DMS153 treated with DMSO at 0.1 percent for 48 hours (cell line): ENCODE measurements around the gene SLC25A21.
"Not testable (repeated sequence)": the region's sequence is repeated elsewhere in the genome, so short reads cannot be mapped to it uniquely, and the experiment has no call there.

Experiments
- DNase-seq: peaks from one replicate; lab custom pipeline; 2025; ENCODE audit not compliant: unreplicated experiment; lab: John Stamatoyannopoulos, UW

The SLC25A21 gene

DNA sequence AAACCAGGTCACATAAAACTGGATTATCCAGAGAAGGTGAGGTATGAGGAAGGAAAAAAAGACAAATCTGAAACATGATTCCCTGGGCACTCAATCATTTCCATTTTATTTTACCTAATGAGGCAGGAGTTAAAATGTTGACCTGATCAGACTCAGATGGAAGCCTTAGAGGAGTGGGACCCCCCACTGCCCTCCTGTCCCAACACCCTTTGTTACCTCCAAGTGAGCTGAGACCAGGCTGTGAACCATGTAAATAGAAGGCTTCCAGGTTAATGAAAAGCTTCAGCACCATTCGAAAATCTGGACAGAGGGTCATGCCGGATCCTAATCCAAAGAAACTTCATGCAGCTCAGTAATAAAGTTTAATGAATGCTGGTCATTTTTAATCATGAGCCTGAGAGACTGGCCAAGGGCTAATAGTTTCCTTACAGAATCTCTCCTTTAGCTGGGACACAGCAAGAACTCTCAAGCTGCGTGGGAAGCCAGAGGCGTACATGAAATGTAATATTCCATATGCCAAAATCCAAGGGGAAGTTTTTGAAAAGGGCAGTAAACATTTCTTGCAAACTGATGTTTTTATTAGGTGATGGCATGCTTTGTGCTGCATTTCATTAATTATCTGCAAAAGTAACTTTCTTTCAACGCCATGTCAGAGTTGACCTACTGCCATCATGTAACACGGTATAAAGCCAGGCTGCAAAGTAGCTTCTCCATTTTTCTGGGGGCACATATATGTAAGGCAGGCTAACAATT lies 327.8 kb downstream of the SLC25A21 start:
- DNase-seq, result no peak

DNA sequence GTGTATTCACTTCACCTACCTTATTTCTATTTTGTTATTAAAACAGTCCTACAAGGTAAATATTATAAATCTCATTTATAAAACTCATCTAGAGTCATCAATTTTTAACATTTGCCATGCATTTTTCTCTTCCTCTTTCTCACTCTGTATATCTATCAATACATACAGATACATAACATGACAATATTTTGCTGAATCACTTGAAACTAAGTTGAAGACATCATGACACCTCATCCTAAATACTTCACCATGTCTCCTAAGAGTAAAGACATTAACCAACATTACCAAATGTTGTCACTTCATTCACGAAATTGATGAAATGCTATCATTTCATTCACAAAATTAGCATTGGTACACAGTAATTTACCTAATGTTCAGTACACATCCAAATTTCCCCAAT lies 329.0 kb downstream of the SLC25A21 start:
- no peak for DNase-seq

DNA sequence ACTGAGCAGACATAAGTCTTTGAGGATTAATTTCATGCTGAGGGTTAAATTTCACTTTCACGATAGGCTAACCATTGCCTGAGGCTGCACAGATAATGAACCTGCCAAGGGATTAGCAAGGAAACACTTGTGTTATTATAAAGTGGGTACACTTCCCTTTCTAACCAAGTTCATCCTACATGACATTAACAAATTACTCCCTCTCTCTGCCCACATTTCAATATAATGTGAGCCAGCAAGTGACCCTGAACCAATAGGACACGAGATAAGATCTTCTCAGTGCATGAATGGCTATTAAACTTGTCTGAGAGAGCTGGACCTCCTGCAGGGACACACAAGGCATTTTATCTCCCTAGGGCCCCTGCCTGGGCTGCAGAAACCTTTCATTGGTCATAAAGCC lies 337.3 kb downstream of the SLC25A21 start:
- peak; percentile 70 for DNase-seq

DNA sequence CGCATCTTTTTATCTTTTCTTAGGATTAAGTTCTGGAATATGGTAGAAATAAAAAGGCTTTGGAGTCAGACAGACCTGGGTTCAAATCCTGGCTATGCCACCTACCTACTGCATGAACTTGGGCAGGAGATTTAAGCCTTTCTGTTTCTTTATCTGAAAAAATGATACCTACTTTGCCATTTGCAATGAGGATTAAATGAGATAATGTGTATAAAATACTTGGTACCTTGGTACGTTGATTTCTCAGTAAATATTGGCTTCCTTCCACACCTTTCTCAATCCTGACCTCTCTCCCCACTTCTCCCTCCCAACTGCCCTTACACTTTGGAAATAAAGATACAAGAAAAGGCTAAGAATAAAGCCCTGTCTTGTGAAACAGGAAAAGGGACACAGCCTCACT lies 338.1 kb downstream of the SLC25A21 start:
- no peak for DNase-seq

DNA sequence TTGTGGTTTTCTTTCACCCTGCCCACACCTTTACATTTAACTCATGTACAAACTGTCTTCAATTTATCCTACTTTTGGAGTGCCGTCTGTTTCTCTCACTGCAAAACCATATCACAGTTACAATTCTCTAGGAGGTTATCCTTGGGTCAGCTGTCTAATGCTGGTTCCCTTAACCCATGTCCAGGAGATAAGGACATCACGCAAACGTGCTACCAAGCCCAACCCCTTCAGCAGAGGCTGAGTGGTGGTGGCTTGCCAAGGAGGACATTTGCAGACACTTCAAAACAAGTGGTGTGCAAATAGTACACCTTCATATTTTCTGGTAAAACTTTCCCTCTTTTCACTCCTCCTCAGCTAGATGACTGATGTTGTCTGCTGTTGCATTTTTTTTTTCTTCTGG lies 342.9 kb downstream of the SLC25A21 start:
- no peak for DNase-seq

DNA sequence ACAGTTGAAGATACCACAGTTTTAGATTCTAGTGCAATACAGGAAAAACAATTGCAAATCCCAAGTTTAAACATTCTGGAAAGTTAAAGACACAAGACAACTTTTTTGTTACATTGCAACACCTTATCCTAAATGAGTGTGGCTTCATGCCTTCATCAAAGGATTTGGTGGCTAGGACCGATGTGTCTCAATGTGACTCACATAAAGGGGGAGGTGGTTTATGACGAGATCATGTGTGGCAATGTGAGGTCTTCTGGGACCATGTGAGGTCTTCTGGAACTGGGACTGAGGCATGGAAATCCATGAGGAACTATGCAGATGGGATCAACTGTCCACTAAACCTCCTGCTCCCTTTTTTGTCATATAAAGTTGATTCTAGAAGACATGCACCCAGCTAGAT lies 344.5 kb downstream of the SLC25A21 start:
- no peak for DNase-seq

DNA sequence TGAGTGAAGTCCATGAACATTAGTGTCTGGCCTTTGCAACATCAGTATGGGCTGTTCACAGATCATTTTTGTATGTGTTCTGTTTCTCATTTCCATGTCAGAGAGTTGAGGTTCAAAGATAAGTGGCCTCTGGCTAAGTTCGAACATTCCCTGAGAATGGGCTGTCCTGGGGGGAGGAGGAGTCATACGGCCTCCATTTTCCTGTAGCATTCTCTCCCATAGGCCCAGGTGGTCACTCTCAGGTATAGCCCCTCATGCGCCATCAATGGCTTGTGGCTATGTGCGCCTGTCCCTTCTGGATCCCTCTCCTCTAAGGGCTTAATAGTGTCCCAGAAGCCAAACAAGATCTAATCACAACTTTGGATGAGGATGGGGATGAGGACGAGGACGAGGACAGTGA lies 345.8 kb downstream of the SLC25A21 start:
- no peak for DNase-seq

DNA sequence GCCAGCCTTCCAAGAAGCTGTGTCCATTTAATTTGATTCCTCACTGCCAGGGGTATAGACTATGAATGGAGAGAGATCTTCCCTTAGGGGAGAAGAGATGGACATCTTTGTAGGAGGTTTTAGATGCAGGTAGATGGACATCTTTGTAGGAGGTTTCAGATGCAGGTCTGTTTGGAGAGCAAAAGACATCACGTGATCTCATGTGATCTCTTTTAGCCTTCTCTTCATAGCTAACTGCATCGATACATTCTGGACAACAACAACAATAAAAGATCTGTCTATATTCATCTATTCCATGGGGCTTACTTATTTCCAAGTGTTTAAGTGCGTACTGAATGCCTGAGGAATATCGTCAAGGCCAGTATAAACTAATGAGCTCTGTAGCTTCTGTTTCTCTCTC lies 347.6 kb downstream of the SLC25A21 start:
- no peak for DNase-seq

DNA sequence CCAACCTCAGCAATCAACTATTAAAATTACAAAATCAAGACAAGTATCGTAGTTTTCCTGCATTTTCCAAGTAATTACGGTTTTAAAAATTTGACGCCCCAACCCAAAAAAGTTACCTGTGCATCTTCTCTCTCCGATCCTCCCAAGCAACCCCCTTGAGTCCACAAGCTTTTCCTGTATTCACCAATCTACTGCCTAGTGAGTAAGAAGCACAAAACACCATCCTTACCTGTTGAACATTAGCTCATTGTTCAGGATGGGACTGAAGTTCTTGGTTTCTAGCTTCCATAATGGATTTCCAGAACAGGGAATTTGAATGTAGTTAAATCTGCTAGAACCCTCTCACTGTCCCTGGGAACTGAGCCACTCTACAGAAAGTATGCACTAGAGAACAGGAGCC lies 348.8 kb downstream of the SLC25A21 start:
- no peak for DNase-seq

DNA sequence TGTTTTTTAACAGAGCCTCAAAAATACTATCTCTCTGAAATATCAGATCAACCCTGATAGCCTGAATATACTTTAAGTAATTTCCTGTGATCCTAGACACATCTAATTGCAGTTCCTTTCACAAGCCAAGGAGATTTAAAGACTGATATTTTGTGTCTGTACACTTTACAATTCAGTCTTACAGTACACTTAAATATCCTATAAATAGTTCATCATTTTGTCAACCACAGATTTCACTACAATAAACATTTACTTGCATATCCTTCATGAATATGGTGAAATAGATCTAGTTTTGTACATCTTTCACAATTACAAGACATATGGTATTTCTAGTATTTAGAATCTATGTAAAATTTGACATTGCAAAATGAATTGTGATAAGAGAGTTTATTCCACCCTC lies 349.7 kb downstream of the SLC25A21 start:
- DNase-seq, result no peak

DNA sequence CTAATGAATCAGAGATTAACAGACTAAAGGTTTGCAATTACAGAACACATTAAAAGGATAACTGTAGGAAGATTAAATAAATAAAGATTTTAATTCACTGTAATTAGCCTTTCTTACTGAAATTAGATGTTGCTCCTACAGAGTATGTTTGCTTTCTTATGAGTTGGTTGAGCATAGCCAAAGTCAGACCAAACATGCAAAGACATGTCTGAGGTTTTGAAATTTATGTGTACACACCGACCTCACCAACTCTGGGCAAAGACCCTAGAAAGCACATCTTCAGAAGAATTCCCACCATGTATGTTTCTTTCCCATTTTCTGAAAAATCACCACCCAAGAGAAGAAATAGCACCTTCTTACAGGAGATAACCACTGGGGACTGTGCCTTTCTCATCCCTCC lies 351.5 kb downstream of the SLC25A21 start:
- DNase-seq, result no peak

DNA sequence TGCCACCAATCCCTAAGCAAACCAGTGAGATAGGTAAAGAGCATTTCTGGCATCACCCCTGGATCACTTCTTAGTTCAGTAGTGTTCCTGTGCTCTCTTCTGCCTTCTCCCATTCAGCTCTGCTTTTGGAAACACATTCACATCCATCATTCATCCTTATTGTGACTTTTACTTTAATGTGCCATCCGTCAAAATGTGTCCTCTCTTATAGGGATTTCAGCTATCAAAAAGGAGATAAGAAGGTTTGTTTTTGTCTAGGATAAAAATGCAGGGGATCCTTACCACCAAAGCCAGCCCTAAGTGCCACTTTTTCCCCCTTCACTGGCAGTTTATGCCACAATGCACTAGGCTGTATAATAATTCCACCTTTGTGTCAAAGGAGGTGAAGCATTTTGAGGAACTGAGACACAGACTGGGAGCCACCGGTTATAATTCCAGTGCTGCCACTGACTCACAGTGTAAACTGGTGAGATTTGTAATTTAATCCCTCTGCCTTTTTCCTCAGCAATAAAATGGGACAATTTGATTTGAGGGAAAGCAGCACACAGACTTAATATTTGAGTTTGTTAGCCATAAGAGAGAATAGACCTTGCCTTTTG lies 352.2 kb downstream of the SLC25A21 start:
- no peak for DNase-seq

DNA sequence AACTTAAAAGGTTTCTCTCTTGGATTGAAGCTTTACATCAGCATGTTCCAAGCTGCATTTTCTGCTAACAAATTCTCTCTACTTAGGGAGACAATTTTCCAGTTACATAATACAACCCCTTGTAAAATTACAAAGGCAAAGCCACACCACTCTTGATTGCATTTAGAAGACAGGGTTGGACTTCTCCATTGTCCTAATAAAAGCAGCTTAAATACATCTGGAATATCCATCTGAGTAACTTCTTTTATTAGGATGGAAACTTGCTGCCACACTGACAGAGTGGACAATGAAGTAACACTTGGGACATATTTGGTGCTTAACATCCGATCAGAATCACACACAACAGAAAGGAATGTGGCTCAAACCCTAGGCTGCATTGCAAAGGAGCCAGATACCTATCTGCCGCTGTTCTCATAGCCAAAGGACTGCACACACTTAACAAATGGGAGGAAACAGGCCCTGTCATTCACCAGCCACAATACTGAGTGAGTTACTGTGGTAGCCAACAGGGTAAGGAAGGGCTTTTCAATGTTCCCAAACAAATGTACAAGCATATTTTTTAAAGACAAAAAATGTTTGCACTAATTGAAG lies 353.5 kb downstream of the SLC25A21 start:
- DNase-seq, result no peak

DNA sequence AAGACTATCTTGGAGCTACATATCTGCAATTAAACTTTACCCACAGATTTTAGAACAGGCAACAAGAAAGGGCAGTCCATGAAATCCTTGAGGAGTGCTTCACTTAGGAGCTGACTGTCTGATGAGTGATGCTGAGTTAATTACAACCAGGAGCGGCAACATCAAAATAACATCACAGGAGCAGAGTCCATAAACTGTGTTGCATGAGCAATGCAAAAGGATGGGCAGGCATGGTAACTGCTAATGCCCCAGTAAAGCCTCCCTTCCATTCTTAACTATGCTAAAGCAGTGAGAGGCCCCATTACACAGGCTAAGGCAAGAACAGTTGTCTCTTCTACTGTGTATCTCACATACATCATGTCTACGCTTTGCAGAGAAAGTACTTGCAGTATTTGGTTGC lies 354.2 kb downstream of the SLC25A21 start:
- DNase-seq, result no peak

DNA sequence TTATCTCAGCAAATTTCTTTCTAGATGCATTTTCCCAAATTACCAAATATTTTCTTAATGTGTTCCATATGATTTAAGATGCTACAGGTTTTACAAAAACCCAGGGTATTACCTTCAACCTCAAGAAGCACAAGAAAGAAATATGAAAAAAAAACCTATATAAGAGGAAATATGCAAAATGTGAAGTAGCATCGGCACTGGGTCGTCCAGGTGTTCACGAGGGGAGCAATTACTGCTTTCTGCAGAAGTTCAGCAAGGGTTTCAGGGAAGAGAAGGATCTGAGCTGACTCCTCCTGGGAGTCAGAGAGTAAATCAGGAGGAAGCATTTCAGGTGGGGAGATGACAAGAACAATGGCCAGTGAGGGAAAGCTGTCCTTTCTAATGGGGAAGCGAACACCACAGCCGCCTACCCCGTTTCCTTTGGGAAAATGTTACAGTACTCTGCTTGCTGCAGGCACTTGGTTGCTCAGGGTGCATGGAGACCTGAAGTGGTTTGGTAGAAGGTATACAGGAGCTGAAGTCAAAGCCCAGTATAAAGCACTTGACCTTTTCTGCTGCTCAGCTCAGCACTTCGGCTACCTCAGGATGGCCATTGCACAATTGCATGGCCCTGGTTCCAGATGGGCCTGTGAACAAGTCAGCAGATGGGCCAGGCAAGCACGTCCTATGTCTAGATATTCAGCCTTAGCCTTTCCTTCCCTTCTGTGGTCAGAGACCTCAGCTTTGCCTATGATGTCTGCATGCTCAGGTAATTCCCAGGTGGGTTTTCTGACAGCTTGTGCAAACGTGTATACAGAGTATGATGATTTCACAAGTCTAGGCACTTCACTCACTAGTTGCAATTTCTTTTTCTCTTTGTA lies 355.1 kb downstream of the SLC25A21 start:
- DNase-seq, result no peak

DNA sequence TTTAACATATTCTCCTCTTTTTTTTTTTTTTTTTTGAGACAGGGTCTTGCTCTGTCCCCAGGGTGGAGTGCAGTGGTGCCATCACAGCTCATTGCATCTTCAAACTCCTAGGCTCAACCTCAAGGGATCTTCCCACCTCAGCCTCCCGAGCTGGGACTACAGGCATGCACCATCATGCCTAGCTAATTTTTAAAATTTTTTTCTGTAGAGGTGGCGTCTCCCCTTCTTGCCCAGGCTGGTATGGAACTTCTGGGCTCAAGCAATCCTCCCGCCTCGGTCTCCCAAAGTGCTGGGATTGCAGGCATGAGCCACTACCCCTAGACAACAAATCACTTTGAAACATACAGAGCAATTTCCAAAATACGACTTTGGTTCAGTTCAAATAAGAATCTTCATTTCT lies 355.9 kb downstream of the SLC25A21 start:
- no peak for DNase-seq

DNA sequence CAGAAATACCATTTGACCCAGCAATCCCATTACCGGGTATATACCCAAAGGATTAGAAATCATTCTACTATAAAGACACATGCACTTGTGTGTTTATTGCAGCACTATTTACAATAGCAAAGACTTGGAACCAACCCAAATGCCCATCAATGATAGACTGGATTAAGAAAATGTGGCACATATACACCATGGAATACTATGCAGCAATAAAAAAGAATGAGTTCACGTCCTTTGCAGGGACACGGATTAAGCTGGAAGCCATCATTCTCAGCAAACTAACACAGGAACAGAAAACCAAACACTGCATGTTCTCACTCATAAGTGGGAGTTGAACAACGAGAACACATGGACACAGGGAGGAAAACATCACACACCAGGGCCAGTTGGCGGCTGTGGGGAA lies 357.6 kb downstream of the SLC25A21 start:
- DNase-seq, result not testable (repeated sequence)

DNA sequence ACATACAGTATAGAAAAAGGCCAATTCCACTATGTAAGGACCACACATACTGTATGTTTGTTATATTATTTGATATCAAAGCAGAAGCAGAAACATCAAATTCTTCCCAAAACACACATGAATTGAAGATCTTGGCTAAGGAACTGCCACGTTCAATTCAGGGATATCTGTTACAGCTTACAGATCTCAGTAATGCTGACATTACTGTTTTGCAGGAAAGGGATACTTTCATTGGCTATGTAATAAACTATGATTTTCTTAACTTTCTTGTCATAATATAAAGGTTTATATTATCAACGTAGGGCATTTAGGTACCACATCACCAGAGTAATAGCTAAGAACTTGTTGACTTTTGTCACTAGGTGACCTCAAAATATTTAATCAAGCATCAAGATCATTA lies 362.2 kb downstream of the SLC25A21 start:
- DNase-seq, result no peak

DNA sequence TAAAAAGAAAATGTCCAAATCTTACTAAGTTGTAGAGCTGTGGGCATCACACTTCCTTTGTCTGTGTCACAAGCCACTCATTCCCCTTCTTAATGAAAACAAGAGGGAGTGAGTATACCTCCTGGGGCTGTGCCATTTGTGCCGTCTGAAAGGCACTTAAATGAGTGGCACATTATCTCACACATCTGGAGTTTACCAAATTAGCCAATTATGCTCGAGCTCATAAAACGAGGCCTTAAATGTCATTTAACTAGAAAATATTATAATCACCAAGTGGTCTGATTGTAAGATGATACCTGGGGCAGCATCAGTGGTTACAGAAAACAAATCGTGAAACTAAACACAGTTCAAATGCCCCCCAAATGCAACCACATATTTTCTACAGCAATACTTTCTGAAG lies 364.7 kb downstream of the SLC25A21 start:
- no peak for DNase-seq

DNA sequence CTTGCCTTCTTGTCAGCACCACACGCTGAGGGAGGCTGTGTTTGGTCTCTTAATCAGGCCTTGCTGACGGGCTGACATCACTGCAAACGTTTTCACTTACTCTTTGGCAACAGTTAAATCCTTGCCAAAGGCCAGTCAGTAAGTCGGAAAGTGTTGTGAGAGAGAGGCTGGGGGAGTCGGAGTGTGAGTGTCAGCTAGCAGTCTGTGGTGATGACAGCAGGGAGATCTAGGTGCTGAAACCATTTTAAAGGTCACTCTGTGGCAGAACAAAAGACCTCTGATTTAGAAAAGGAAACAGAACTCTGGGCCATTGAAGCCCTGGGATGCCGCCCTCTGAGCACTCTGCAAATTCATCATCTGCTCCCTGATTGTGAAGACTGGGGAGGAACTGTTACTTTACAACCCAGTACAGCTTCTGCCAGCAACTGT lies 367.3 kb downstream of the SLC25A21 start:
- DNase-seq, result no peak

DNA sequence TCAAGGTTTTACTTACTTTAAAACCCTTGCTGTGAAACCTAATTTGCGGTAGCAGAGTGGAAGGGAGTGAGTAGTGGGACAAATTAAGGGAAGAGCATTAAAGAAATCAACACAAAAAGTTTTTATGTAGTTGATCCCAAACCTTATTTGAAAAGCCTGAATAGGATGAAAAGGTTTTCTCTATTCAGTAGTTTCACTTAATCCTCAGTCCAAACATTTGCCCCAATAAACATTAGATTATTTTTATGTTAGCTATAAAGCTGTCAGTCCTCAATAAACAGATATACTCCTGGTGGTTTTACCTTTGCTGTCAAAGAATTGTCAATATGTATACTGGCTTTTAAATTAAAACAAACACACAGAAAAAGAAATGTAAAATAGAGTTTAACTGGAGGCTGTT lies 374.8 kb downstream of the SLC25A21 start:
- peak; percentile 40 for DNase-seq

DNA sequence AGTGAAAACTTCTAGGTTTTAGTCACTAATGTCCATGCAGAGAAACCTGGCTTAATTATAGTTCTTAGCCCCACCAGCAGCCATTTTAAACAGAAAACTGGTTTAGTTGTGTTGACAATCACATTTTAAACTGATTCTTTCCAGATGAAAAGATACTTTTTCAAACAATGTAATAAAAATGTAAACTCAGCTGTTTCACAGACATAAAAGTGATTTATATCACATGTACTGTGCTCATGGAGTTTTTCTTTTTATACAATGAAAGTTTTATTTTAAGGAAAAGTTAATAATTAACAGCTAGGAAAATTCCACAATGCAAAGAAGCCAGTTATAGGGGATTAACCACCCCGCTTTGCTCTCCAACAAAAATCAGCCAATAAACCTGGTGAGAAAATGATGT lies 381.0 kb downstream of the SLC25A21 start:
- DNase-seq, result no peak
